HEK293 (cell line): ENCODE results near the gene CCDC57.
A peak's percentile ranks its signal among the peaks of the same experiment; 100 is the strongest.

Experiments used
- CTCF ChIA-PET: fragments of 350-600 bp; formaldehyde crosslinking; extraction: SDS; loops from one replicate; lab custom pipeline; 2021; ENCODE audit warnings: antibody characterized with exemption; lab: Yijun Ruan, JAX
- POLR2A ChIA-PET: fragments of 300-600 bp; formaldehyde crosslinking; extraction: SDS; loops from one replicate; lab custom pipeline; 2020; ENCODE audit warnings: antibody characterized with exemption, inconsistent platforms; lab: Yijun Ruan, JAX
- H3K27ac ChIP-seq: fragments of 200-500 bp; sonication (Bioruptor generic); 2 replicates; pipeline ENCODE4 v1.5.1; 2014; ENCODE audit warnings: low read depth, low read length, control low read depth, inconsistent platforms; ENCODE audit errors: extremely low read depth
- H3K36me3 ChIP-seq, 2 experiments: fragments of 200-500 bp in 1 of 2; sonication (Bioruptor generic) in 1 of 2; 1 replicate in 1 of 2; 2 replicates in 1 of 2; pipeline ENCODE4 v1.5.1; 2014 to 2017; ENCODE audit warnings: inconsistent platforms in 2 of 2, low read length in 2 of 2; ENCODE audit not compliant: control insufficient read depth in 2 of 2, insufficient read depth in 1 of 2
- H3K4me1 ChIP-seq: fragments of 200-500 bp; sonication (Bioruptor generic); 2 replicates; pipeline ENCODE4 v1.5.1; 2014; ENCODE audit warnings: mild to moderate bottlenecking, low read length, inconsistent platforms; ENCODE audit not compliant: control insufficient read depth, insufficient read depth
- H3K4me3 ChIP-seq: 2 replicates; pipeline ENCODE4 v1.5.1; 2011; ENCODE audit warnings: low read depth, mild to moderate bottlenecking, control low read depth, low read length, moderate library complexity
- H3K9me3 ChIP-seq: fragments of 200-500 bp; sonication (Bioruptor generic); 2 replicates; pipeline ENCODE4 v1.5.1; 2014; ENCODE audit warnings: low read depth, low read length, inconsistent platforms; ENCODE audit not compliant: control insufficient read depth, insufficient read depth
- ELK4 ChIP-seq: IDR thresholded peaks from 2 replicates; pipeline ENCODE4 v1.6.1; 2011; ENCODE audit warnings: mild to moderate bottlenecking, low read depth, low read length, borderline replicate concordance
- GLI4 ChIP-seq: fragments of 450-650 bp; formaldehyde crosslinking; IDR thresholded peaks from 2 replicates; pipeline ENCODE4 v1.5.1; 2016; ENCODE audit warnings: missing biosample characterization, missing genetic modification characterization
- GLIS2 ChIP-seq: fragments of 450-650 bp; formaldehyde crosslinking; IDR thresholded peaks from 2 replicates; pipeline ENCODE4 v1.5.1; 2016; ENCODE audit warnings: missing biosample characterization, missing genetic modification characterization
- KLF8 ChIP-seq: fragments of 450-650 bp; formaldehyde crosslinking; IDR thresholded peaks from 2 replicates; pipeline ENCODE4 v1.5.1; 2016; ENCODE audit warnings: missing biosample characterization, missing genetic modification characterization
- RBAK ChIP-seq: fragments of 450-650 bp; formaldehyde crosslinking; IDR thresholded peaks from 2 replicates; pipeline ENCODE4 v1.5.1; 2016; ENCODE audit warnings: missing biosample characterization, missing genetic modification characterization
- SP2 ChIP-seq: fragments of 450-650 bp; formaldehyde crosslinking; IDR thresholded peaks from 2 replicates; pipeline ENCODE4 v1.5.1; 2016; ENCODE audit warnings: missing biosample characterization, missing genetic modification characterization
- TSHZ1 ChIP-seq: fragments of 450-650 bp; formaldehyde crosslinking; IDR thresholded peaks from 2 replicates; pipeline ENCODE4 v1.5.1; 2016; ENCODE audit warnings: missing biosample characterization, missing genetic modification characterization, borderline replicate concordance
- ZBTB21 ChIP-seq: fragments of 450-650 bp; formaldehyde crosslinking; IDR thresholded peaks from 2 replicates; pipeline ENCODE4 v1.5.1; 2017; ENCODE audit warnings: missing biosample characterization, missing genetic modification characterization
- ZFP69B ChIP-seq: fragments of 450-650 bp; formaldehyde crosslinking; IDR thresholded peaks from 2 replicates; pipeline ENCODE4 v1.5.1; 2016; ENCODE audit warnings: missing biosample characterization, missing genetic modification characterization
- ZNF140 ChIP-seq: fragments of 450-650 bp; formaldehyde crosslinking; IDR thresholded peaks from 2 replicates; pipeline ENCODE4 v1.5.1; 2016; ENCODE audit warnings: missing biosample characterization, missing genetic modification characterization
- ZNF211 ChIP-seq: fragments of 450-650 bp; formaldehyde crosslinking; IDR thresholded peaks from 2 replicates; pipeline ENCODE4 v1.5.1; 2016; ENCODE audit warnings: low read depth, missing biosample characterization, missing genetic modification characterization
- ZNF24 ChIP-seq: fragments of 450-650 bp; formaldehyde crosslinking; IDR thresholded peaks from 2 replicates; pipeline ENCODE4 v1.5.1; 2016; ENCODE audit warnings: missing biosample characterization, missing genetic modification characterization
- ZNF600 ChIP-seq: fragments of 450-650 bp; formaldehyde crosslinking; IDR thresholded peaks from 2 replicates; pipeline ENCODE4 v1.5.1; 2016; ENCODE audit warnings: missing biosample characterization, missing genetic modification characterization
- ZNF692 ChIP-seq: fragments of 450-650 bp; formaldehyde crosslinking; IDR thresholded peaks from 2 replicates; pipeline ENCODE4 v1.5.1; 2016; ENCODE audit warnings: missing biosample characterization, missing genetic modification characterization

Gene CCDC57

GRCh38 chr17:82061047-82061925 lies 151.4 kb downstream of the CCDC57 start (continued):
- no peak for TF ChIP-seq TSHZ1 (tag by site-specific recombination)
- TF ChIP-seq GLIS2 (tag by site-specific recombination) = peak; percentile 42
- TF ChIP-seq ZNF692 (tag by site-specific recombination) = no peak
- TF ChIP-seq ZNF211 (tag by site-specific recombination) = no peak
- peak; percentile 97 for TF ChIP-seq ZNF600 (tag by site-specific recombination)
- TF ChIP-seq ZFP69B (tag by site-specific recombination) = peak; percentile 34; the same call in 1 of the 2 replicates
- no peak for TF ChIP-seq ZNF24 (tag by site-specific recombination)
- TF ChIP-seq GLI4 (tag by site-specific recombination) = no peak
- TF ChIP-seq SP2 (tag by site-specific recombination) = no peak

- TF ChIP-seq RBAK (no peak), GLIS2 (tag by site-specific recombination) (0 out of 2 replicates have a peak, but pooled peaks have one; percentile 28)
- ChIA-PET POLR2A (interaction anchor here (0.9 to 14.2 kb wide), 12 partner anchors 9 to 38 kb away, joined by 3 to 96 read pairs (median 4); partner anchors contain the start of genes CENPX, DCXR, LRRC45 and RAC3), CTCF (interaction anchor here (0.5 to 0.7 kb wide), 4 partner anchors 17 to 106 kb away, joined by 3 to 4 read pairs (median 3); no protein-coding TSS in a partner anchor)
- no peak overlapping the region for H3K4me3 ChIP-seq
- peaks cover 3 to 90% of the 10 kb centered on the region in 2 experiments; a peak in 1 of 3 replicates for H3K36me3 ChIP-seq
- H3K9me3 ChIP-seq = no peaks in the 10 kb centered on the region
- peak overlapping the region; percentile 32; the same call in 1 of the 2 replicates for H3K27ac ChIP-seq
- H3K4me1 ChIP-seq = peaks cover 7% of the 10 kb centered on the region; the same call in 1 of the 2 replicates
Observed at GRCh38 chr17:82060614-82061013, 152.0 kb downstream of the CCDC57 start.

- Histone ChIP-seq H3K9me3 (no peaks in the 10 kb centered on the region), H3K27ac (no peak overlapping the region), H3K36me3 (peaks cover 3 to 97% of the 10 kb centered on the region in 2 experiments; a peak in 2 of 3 replicates), H3K4me1 (peaks cover 7% of the 10 kb centered on the region; the same call in 1 of the 2 replicates), H3K4me3 (no peak overlapping the region)
- no peak for TF ChIP-seq ZNF140 (tag by site-specific recombination)
- no peak for TF ChIP-seq ZBTB21 (tag by site-specific recombination)
- no peak for TF ChIP-seq KLF8 (tag by site-specific recombination)
- no peak for TF ChIP-seq ELK4
- ChIA-PET CTCF (interaction anchor here (0.5 to 0.6 kb wide), 2 partner anchors 39 to 101 kb away, joined by 3 to 4 read pairs; no protein-coding TSS in a partner anchor), POLR2A (interaction anchor here (0.8 to 14.2 kb wide), 10 partner anchors 9 to 37 kb away, joined by 3 to 96 read pairs (median 4); partner anchors contain the start of genes CENPX, DCXR, LRRC45 and RAC3)
Observed at GRCh38 chr17:82060001-82060380, 152.7 kb downstream of the CCDC57 start.
